HCT116 (cell line): ENCODE results near the gene ERG. TPM values are rescaled to one million over a fixed set of nuclear protein-coding genes. Genes with fewer than 3 reads are reported as not detected.

Experiments used
- ATAC-seq: fragments of 200-7000 bp; cut with Tn5 transposase; 2 replicates; pipeline ENCODE4 v1.9.1; 2020; ENCODE audit warnings: mild to moderate bottlenecking, moderate library complexity
- BruUV-seq: library from RNA; stranded (reverse); fragments of 400-500 nt; replicated peaks from 2 replicates; lab custom pipeline; 2021; lab: Mats Ljungman, UMichigan
- CTCF ChIA-PET: fragments of 300-600 bp; sonication (Branson Sonifier 250); formaldehyde crosslinking; loops from one replicate; lab custom pipeline; 2021; ENCODE audit warnings: antibody characterized with exemption; lab: Charles Lee
- POLR2A ChIA-PET: fragments of 300-600, 350-600 bp; sonication (Branson Sonifier 250); formaldehyde crosslinking; loops from one replicate; lab custom pipeline; 2021; ENCODE audit warnings: antibody characterized with exemption; lab: Charles Lee
- RAD21 ChIA-PET, 2 experiments: fragments of 300-600 bp; sonication (Branson Sonifier 250); formaldehyde crosslinking; loops; one replicate each; lab custom pipeline; 2023; ENCODE audit warnings: low total read pairs in 2 of 2; ENCODE audit not compliant: uncharacterized antibody in 2 of 2, unreplicated experiment in 2 of 2, low non-redundant PET in 1 of 2; lab: Charles Lee
- DNase-seq: peaks from one replicate; pipeline ENCODE4 v3.0.0-alpha.2; 2010; ENCODE audit warnings: low read depth, low spot score
- H2AFZ ChIP-seq: fragments of 200-600 bp; shearing (Covaris generic), sonication (generic); 2 replicates; pipeline ENCODE4 v1.6.1; 2017; ENCODE audit warnings: low read depth, mixed run types, mixed read lengths, antibody characterized with exemption, low read length; ENCODE audit not compliant: poor library complexity, severe bottlenecking
- H3K27ac ChIP-seq: 2 replicates; pipeline ENCODE4 v1.5.1; 2012; ENCODE audit warnings: low read depth, low read length
- H3K27me3 ChIP-seq: fragments of 200-600 bp; sonication (generic); 2 replicates; pipeline ENCODE4 v1.6.1; 2016; ENCODE audit warnings: mixed run types, low read length, mixed read lengths; ENCODE audit not compliant: insufficient read depth
- H3K36me3 ChIP-seq, 2 experiments: fragments of 200-500 bp in 1 of 2; fragments of 200-600 bp in 1 of 2; sonication (Bioruptor generic) in 1 of 2; sonication (generic) in 1 of 2; 2 replicates each; pipeline versions ENCODE4 v1.5.1 to v1.6.1; 2014 to 2016; ENCODE audit warnings: low read length in 2 of 2, inconsistent platforms in 1 of 2, mixed read lengths in 1 of 2, mixed run types in 1 of 2; ENCODE audit not compliant: insufficient read depth in 2 of 2, control insufficient read depth in 1 of 2
- H3K4me1 ChIP-seq, 2 experiments: fragments of 200-600 bp in 1 of 2; sonication (generic) in 1 of 2; 2 replicates each; pipeline versions ENCODE4 v1.5.1 to v1.6.1; 2012 to 2017; ENCODE audit warnings: low read length in 2 of 2, inconsistent platforms in 1 of 2, mild to moderate bottlenecking in 1 of 2, mixed read lengths in 1 of 2, mixed run types in 1 of 2, moderate library complexity in 1 of 2; ENCODE audit not compliant: insufficient read depth in 2 of 2, control insufficient read depth in 1 of 2
- H3K4me2 ChIP-seq: fragments of 200-600 bp; sonication (generic); 2 replicates; pipeline ENCODE4 v1.6.1; 2017; ENCODE audit warnings: mixed run types, low read length, mixed read lengths
- H3K4me3 ChIP-seq, 2 experiments: fragments of 200-600 bp in 1 of 2; sonication (generic) in 1 of 2; replicated peaks in 1 of 2; 2 replicates each; pipeline ENCODE4 v1.5.1; 2011 to 2016; ENCODE audit warnings: low read length in 2 of 2, control low read depth in 1 of 2, low read depth in 1 of 2, mild to moderate bottlenecking in 1 of 2, mixed read lengths in 1 of 2, mixed run types in 1 of 2
- H3K79me2 ChIP-seq: fragments of 200-600 bp; sonication (generic); 2 replicates; pipeline ENCODE4 v1.6.1; 2017; ENCODE audit warnings: mild to moderate bottlenecking, mixed run types, low read length, moderate library complexity, mixed read lengths; ENCODE audit not compliant: insufficient read depth
- H3K9ac ChIP-seq: fragments of 200-600 bp; sonication (generic); 2 replicates; pipeline ENCODE4 v1.6.1; 2016; ENCODE audit warnings: low read length, mixed read lengths
- H3K9me2 ChIP-seq: fragments of 200-600 bp; sonication (generic), shearing (Covaris generic); 2 replicates; pipeline ENCODE4 v1.6.1; 2017; ENCODE audit warnings: mixed run types, mild to moderate bottlenecking, moderate library complexity; ENCODE audit not compliant: insufficient read depth
- H3K9me3 ChIP-seq, 2 experiments: fragments of 200-500 bp in 1 of 2; fragments of 200-600 bp in 1 of 2; sonication (Bioruptor generic) in 1 of 2; sonication (generic) in 1 of 2; 2 replicates each; pipeline ENCODE4 v1.6.1; 2014 to 2017; ENCODE audit warnings: low read length in 2 of 2, mixed read lengths in 2 of 2, inconsistent platforms in 1 of 2, low read depth in 1 of 2, mild to moderate bottlenecking in 1 of 2, mixed run types in 1 of 2, moderate library complexity in 1 of 2; ENCODE audit not compliant: control insufficient read depth in 1 of 2, insufficient read depth in 1 of 2
- H4K20me1 ChIP-seq: fragments of 200-600 bp; sonication (generic), shearing (Covaris generic); 2 replicates; pipeline ENCODE4 v1.6.1; 2017; ENCODE audit warnings: mixed run types, mild to moderate bottlenecking, moderate library complexity; ENCODE audit not compliant: insufficient read depth
- EGR1 ChIP-seq: IDR thresholded peaks from 2 replicates; pipeline ENCODE4 v1.6.1; 2012; ENCODE audit warnings: low read depth
- EZH2 ChIP-seq: fragments of 200-600 bp; sonication (generic); IDR thresholded peaks from 2 replicates; pipeline ENCODE4 v1.6.1; 2017; ENCODE audit warnings: antibody characterized with exemption, mixed run types
- POLR2AphosphoS5 ChIP-seq: IDR thresholded peaks from 2 replicates; pipeline ENCODE4 v1.6.1; 2011; ENCODE audit warnings: mild to moderate bottlenecking, low read depth, low read length, moderate library complexity
- intact Hi-C: fragments of 100-400 bp; cut with micrococcal nuclease; formaldehyde crosslinking; loops from 2 replicates; pipeline ENCODE4 v1.10.0; 2022
- total RNA-seq: library from RNA; stranded (reverse); gene quantifications from one replicate; pipeline ENCODE4 v1.2.1, GENCODE V29; 2021; ENCODE audit not compliant: unreplicated experiment
- TF ChIP-seq, protein P1 (sequence below): IDR thresholded peaks from 2 replicates; pipeline ENCODE4 v1.6.1; 2012

Gene ERG
- total RNA-seq, 1 experiment from 2014 or later = 0.17 TPM

DNA sequence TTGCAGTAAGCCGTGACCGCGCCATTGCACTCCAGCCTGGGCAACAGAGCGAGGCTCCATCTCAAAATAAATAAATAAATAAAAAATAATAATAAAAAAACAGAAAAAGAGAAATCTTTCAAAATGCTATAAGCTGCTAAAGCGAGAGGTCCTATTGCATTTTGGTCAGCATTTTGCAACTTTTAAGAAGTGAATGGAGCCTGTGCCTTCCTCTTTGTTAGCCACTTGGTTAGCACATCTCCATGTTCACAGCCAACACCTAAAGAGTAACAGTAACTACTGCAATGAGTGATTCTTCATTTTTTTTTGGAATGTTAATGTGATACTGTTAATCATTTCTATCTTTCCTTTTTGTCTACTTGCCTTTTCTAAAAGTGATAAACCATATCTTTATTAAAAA, 80.6 kb downstream of the ERG start:
- no peak for DNase-seq
- H3K4me2 ChIP-seq = no peak overlapping the region
- POLR2A ChIA-PET = no interaction called here
- H4K20me1 ChIP-seq = no peaks in the 10 kb centered on the region
- H3K9me2 ChIP-seq = no peaks in the 10 kb centered on the region
- no peaks in the 10 kb centered on the region for H3K79me2 ChIP-seq
- H3K9ac ChIP-seq = no peak overlapping the region
- H3K4me1 ChIP-seq = no peaks in the 10 kb centered on the region
- H3K27me3 ChIP-seq = peaks cover 8% of the 10 kb centered on the region
- no peak for ATAC-seq
- H3K9me3 ChIP-seq = no peaks in the 10 kb centered on the region
- CTCF ChIA-PET = no interaction called here
- RAD21 ChIA-PET = no interaction called here
- intact Hi-C loops = no loop called here
- no peaks in the 10 kb centered on the region for H3K36me3 ChIP-seq
- H2AFZ ChIP-seq = no peak overlapping the region
- TF ChIP-seq, protein P1, sequence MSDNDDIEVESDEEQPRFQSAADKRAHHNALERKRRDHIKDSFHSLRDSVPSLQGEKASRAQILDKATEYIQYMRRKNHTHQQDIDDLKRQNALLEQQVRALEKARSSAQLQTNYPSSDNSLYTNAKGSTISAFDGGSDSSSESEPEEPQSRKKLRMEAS = no peak
- TF ChIP-seq, all 23 proteins: peak for 0
- no peak overlapping the region for H3K27ac ChIP-seq
- no peak overlapping the region for H3K4me3 ChIP-seq
- no TSS peak for BruUV-seq

DNA sequence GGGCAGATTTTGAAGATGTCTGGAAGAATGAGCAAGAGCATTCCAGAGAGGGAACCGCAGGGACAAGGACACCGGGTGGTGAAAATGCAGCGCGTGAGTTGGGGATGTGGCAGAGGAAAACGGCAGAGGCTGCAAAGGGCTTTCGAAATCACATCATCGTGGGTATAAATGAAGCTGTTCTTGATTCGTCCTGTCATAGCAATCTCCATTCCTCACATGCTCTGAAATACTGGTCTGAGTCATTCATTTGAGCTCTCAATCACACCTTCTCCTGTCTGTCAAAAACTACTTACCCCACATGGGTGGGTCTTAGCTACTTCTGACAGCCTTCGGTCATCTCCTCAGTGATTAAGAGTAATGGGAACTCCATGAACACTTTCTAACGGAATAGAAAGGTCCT, 81.5 kb downstream of the ERG start:
- intact Hi-C loops = no loop called here
- peaks cover 9% of the 10 kb centered on the region for H3K27me3 ChIP-seq
- H2AFZ ChIP-seq = no peak overlapping the region
- no TSS peak for BruUV-seq
- no peaks in the 10 kb centered on the region for H3K4me1 ChIP-seq
- no peaks in the 10 kb centered on the region for H3K79me2 ChIP-seq
- ChIA-PET RAD21 (no interaction called here), CTCF (no interaction called here), POLR2A (no interaction called here)
- H4K20me1 ChIP-seq = no peaks in the 10 kb centered on the region
- H3K4me3 ChIP-seq = no peak overlapping the region
- no peak for DNase-seq
- no peak overlapping the region for H3K27ac ChIP-seq
- no peak overlapping the region for H3K9ac ChIP-seq
- H3K9me3 ChIP-seq = no peaks in the 10 kb centered on the region
- TF ChIP-seq EGR1 (no peak), EZH2 (no peak), POLR2AphosphoS5 (no peak)
- ATAC-seq = no peak
- H3K36me3 ChIP-seq = no peaks in the 10 kb centered on the region
- H3K4me2 ChIP-seq = no peak overlapping the region
- no peaks in the 10 kb centered on the region for H3K9me2 ChIP-seq
